Measurements from ENCODE around the gene TEAD2. TPM values are rescaled to one million over a fixed set of nuclear protein-coding genes. Genes with fewer than 3 reads are reported as not detected.

TEAD2 gene
- total and polyA plus RNA-seq, 2 of the 13 experiments (the other 11 are each of a cell fraction or from before 2014, with no cell fraction given) = 10.8 to 12.5 TPM

- TF ChIP-seq PAXIP1 (CRISPR knock-in tag; conservative IDR thresholded peaks at IDR 0.05) (peak; percentile 64), HNRNPLL (IDR thresholded peaks at IDR 0.05; ENCODE audit: low read depth, low read length, poor library complexity, severe bottlenecking) (peak; percentile 30), ZSCAN21 (CRISPR knock-in tag; IDR thresholded peaks at IDR 0.05; ENCODE audit: borderline replicate concordance) (0 out of 2 replicates have a peak, but pooled peaks have one; percentile 23), ZFP90 (CRISPR knock-in tag; IDR thresholded peaks at IDR 0.05; ENCODE audit: borderline replicate concordance) (0 out of 2 replicates have a peak, but pooled peaks have one; percentile 56), HCFC1 (IDR thresholded peaks at IDR 0.05; ENCODE audit: low read depth, low read length) (no peak), EP300 (IDR thresholded peaks at IDR 0.05; ENCODE audit: low read depth in 2 of 2, low read length in 2 of 2) (peak in 1 of 2 experiments; percentile 33; a peak in 1 of 4 replicates), EP300 (CRISPR knock-in tag; IDR thresholded peaks at IDR 0.05; ENCODE audit: borderline replicate concordance) (no peak)
Measured at GRCh38 chr19:49361438-49362047, 673 bp downstream of the TEAD2 start (continued).

All from HepG2 (cell line).